ENCODE measurements around the gene CDC40.

CDC40 gene

GRCh38 chr6:110179406-110180227, 610 bp upstream of the CDC40 start, which contains the start of gene WASF1:
TSS of gene WASF1 (minus strand) at chr6:110179670. CDS start at chr6:110127601, 52,069 bp downstream.
- H3K27me3 ChIP-seq (ENCODE audit: insufficient read depth, low read length) = no peaks in the 10 kb centered on the region
- H3K4me3 ChIP-seq (ENCODE audit: low read length) = peak within 1 kb of the TSS; percentile 98
- peak within 1 kb of the TSS; percentile 96 for H3K27ac ChIP-seq (ENCODE audit: low read depth, low read length)
- 0 out of 2 replicates have a peak, but pooled peaks cover 2% of the 10 kb centered on the region for H3K36me3 ChIP-seq (ENCODE audit: insufficient read depth, low read length)
- WGBS = under 1% methylated on average over 62 of the region's 62 CpGs
- H3K4me1 ChIP-seq (ENCODE audit: insufficient read depth, low read length) = peaks cover 16% of the 10 kb centered on the region; the same call in 1 of the 2 replicates
- peak within 1 kb of the TSS; percentile 95 for H3K9ac ChIP-seq (ENCODE audit: low read depth, low read length)
- H3K9me3 ChIP-seq (ENCODE audit: insufficient read depth, low read depth, low read length) = no peaks in the 10 kb centered on the region

GRCh38 chr6:110181131-110182030, 1.2 kb downstream of the CDC40 start:
- peak overlapping the region; percentile 91 for H3K9ac ChIP-seq (ENCODE audit: low read depth, low read length)
- 0 out of 2 replicates have a peak, but pooled peaks cover 2% of the 10 kb centered on the region for H3K36me3 ChIP-seq (ENCODE audit: insufficient read depth, low read length)
- H3K4me1 ChIP-seq (ENCODE audit: insufficient read depth, low read length) = peaks cover 16% of the 10 kb centered on the region; the same call in 1 of the 2 replicates
- H3K27ac ChIP-seq (ENCODE audit: low read depth, low read length) = no peak overlapping the region
- whole genome bisulfite sequencing = 69% methylated on average over 6 of the region's 6 CpGs
- H3K27me3 ChIP-seq (ENCODE audit: insufficient read depth, low read length) = no peaks in the 10 kb centered on the region
- no peaks in the 10 kb centered on the region for H3K9me3 ChIP-seq (ENCODE audit: insufficient read depth, low read depth, low read length)
- H3K4me3 ChIP-seq (ENCODE audit: low read length) = peak overlapping the region; percentile 98

- 92% methylated on average over 5 of the region's 5 CpGs for WGBS
- 0 out of 2 replicates have a peak, but pooled peaks cover 2% of the 10 kb centered on the region for H3K36me3 ChIP-seq (ENCODE audit: insufficient read depth, low read length)
- H3K9ac ChIP-seq (ENCODE audit: low read depth, low read length) = no peak overlapping the region
- H3K27me3 ChIP-seq (ENCODE audit: insufficient read depth, low read length) = no peaks in the 10 kb centered on the region
- H3K27ac ChIP-seq (ENCODE audit: low read depth, low read length) = no peak overlapping the region
- no peaks in the 10 kb centered on the region for H3K9me3 ChIP-seq (ENCODE audit: insufficient read depth, low read depth, low read length)
- no peak overlapping the region for H3K4me3 ChIP-seq (ENCODE audit: low read length)
- peaks cover 8% of the 10 kb centered on the region; the same call in 1 of the 2 replicates for H3K4me1 ChIP-seq (ENCODE audit: insufficient read depth, low read length)
Measured at GRCh38 chr6:110183292-110183885, 3.2 kb downstream of the CDC40 start.

GRCh38 chr6:110185879-110186278, 5.7 kb downstream of the CDC40 start:
- H3K4me3 ChIP-seq (ENCODE audit: low read length) = no peak overlapping the region
- H3K27me3 ChIP-seq (ENCODE audit: insufficient read depth, low read length) = no peaks in the 10 kb centered on the region
- peaks cover 8% of the 10 kb centered on the region; the same call in 1 of the 2 replicates for H3K4me1 ChIP-seq (ENCODE audit: insufficient read depth, low read length)
- H3K9me3 ChIP-seq (ENCODE audit: insufficient read depth, low read depth, low read length) = no peaks in the 10 kb centered on the region
- 95% methylated on average over 3 of the region's 3 CpGs for WGBS
- 0 out of 2 replicates have a peak, but pooled peaks cover 2% of the 10 kb centered on the region for H3K36me3 ChIP-seq (ENCODE audit: insufficient read depth, low read length)
- no peak overlapping the region for H3K27ac ChIP-seq (ENCODE audit: low read depth, low read length)
- H3K9ac ChIP-seq (ENCODE audit: low read depth, low read length) = no peak overlapping the region

- H3K36me3 ChIP-seq (ENCODE audit: insufficient read depth, low read length) = peaks cover 7% of the 10 kb centered on the region
- H3K27ac ChIP-seq (ENCODE audit: low read depth, low read length) = no peak overlapping the region
- H3K9ac ChIP-seq (ENCODE audit: low read depth, low read length) = no peak overlapping the region
- no peaks in the 10 kb centered on the region for H3K9me3 ChIP-seq (ENCODE audit: insufficient read depth, low read depth, low read length)
- no peaks in the 10 kb centered on the region for H3K27me3 ChIP-seq (ENCODE audit: insufficient read depth, low read length)
- no peak overlapping the region for H3K4me3 ChIP-seq (ENCODE audit: low read length)
- no peaks in the 10 kb centered on the region for H3K4me1 ChIP-seq (ENCODE audit: insufficient read depth, low read length)
Measured at GRCh38 chr6:110188791-110189190, 8.6 kb downstream of the CDC40 start.

GRCh38 chr6:110190726-110191125, 10.5 kb downstream of the CDC40 start:
- Histone ChIP-seq H3K27ac (ENCODE audit: low read depth, low read length) (no peak overlapping the region), H3K36me3 (ENCODE audit: insufficient read depth, low read length) (peaks cover 15% of the 10 kb centered on the region), H3K9me3 (ENCODE audit: insufficient read depth, low read depth, low read length) (no peaks in the 10 kb centered on the region), H3K27me3 (ENCODE audit: insufficient read depth, low read length) (no peaks in the 10 kb centered on the region), H3K4me3 (ENCODE audit: low read length) (no peak overlapping the region), H3K4me1 (ENCODE audit: insufficient read depth, low read length) (no peaks in the 10 kb centered on the region), H3K9ac (ENCODE audit: low read depth, low read length) (no peak overlapping the region)
- 83% methylated on average over 4 of the region's 6 CpGs for WGBS

- Histone ChIP-seq H3K4me3 (ENCODE audit: low read length) (no peak overlapping the region), H3K27me3 (ENCODE audit: insufficient read depth, low read length) (no peaks in the 10 kb centered on the region), H3K36me3 (ENCODE audit: insufficient read depth, low read length) (peaks cover 15% of the 10 kb centered on the region), H3K4me1 (ENCODE audit: insufficient read depth, low read length) (no peaks in the 10 kb centered on the region), H3K9ac (ENCODE audit: low read depth, low read length) (no peak overlapping the region), H3K27ac (ENCODE audit: low read depth, low read length) (no peak overlapping the region), H3K9me3 (ENCODE audit: insufficient read depth, low read depth, low read length) (no peaks in the 10 kb centered on the region)
- 96% methylated on average over 1 of the region's 2 CpGs for WGBS
Measured at GRCh38 chr6:110191477-110191876, 11.2 kb downstream of the CDC40 start.

GRCh38 chr6:110195639-110196038, 15.4 kb downstream of the CDC40 start:
- Histone ChIP-seq H3K9me3 (ENCODE audit: insufficient read depth, low read depth, low read length) (no peaks in the 10 kb centered on the region), H3K4me1 (ENCODE audit: insufficient read depth, low read length) (no peaks in the 10 kb centered on the region), H3K4me3 (ENCODE audit: low read length) (no peak overlapping the region), H3K27me3 (ENCODE audit: insufficient read depth, low read length) (no peaks in the 10 kb centered on the region), H3K27ac (ENCODE audit: low read depth, low read length) (no peak overlapping the region), H3K36me3 (ENCODE audit: insufficient read depth, low read length) (peaks cover 17% of the 10 kb centered on the region), H3K9ac (ENCODE audit: low read depth, low read length) (no peak overlapping the region)
- 94% methylated on average over 4 of the region's 4 CpGs for WGBS

- H3K9ac ChIP-seq (ENCODE audit: low read depth, low read length) = no peak overlapping the region
- H3K4me3 ChIP-seq (ENCODE audit: low read length) = no peak overlapping the region
- H3K27me3 ChIP-seq (ENCODE audit: insufficient read depth, low read length) = no peaks in the 10 kb centered on the region
- H3K9me3 ChIP-seq (ENCODE audit: insufficient read depth, low read depth, low read length) = no peaks in the 10 kb centered on the region
- H3K27ac ChIP-seq (ENCODE audit: low read depth, low read length) = no peak overlapping the region
- H3K36me3 ChIP-seq (ENCODE audit: insufficient read depth, low read length) = peaks cover 17% of the 10 kb centered on the region
- WGBS = 97% methylated on average over 1 of the region's 1 CpG
- no peaks in the 10 kb centered on the region for H3K4me1 ChIP-seq (ENCODE audit: insufficient read depth, low read length)
Measured at GRCh38 chr6:110196874-110197273, 16.6 kb downstream of the CDC40 start.

- WGBS = 100% methylated on average over 1 of the region's 3 CpGs
- Histone ChIP-seq H3K27ac (ENCODE audit: low read depth, low read length) (no peak overlapping the region), H3K4me1 (ENCODE audit: insufficient read depth, low read length) (no peaks in the 10 kb centered on the region), H3K9ac (ENCODE audit: low read depth, low read length) (no peak overlapping the region), H3K36me3 (ENCODE audit: insufficient read depth, low read length) (peaks cover 13% of the 10 kb centered on the region), H3K4me3 (ENCODE audit: low read length) (no peak overlapping the region), H3K27me3 (ENCODE audit: insufficient read depth, low read length) (no peaks in the 10 kb centered on the region), H3K9me3 (ENCODE audit: insufficient read depth, low read depth, low read length) (no peaks in the 10 kb centered on the region)
Measured at GRCh38 chr6:110198561-110198960, 18.3 kb downstream of the CDC40 start.

All from HUES64 (cell line).